ENCODE measurements around the gene SMARCB1. TPM values are rescaled to one million over a fixed set of nuclear protein-coding genes. Genes with fewer than 3 reads are reported as not detected.

The SMARCB1 gene
- total RNA-seq, 1 donor from 2014 or later: 82.7 TPM

GRCh38 chr22:23801238-23801821, 14.6 kb downstream of the SMARCB1 start:
- intact Hi-C loops (cut with micrococcal nuclease): no loop called here

- intact Hi-C loops (cut with micrococcal nuclease): no loop called here
Measured at GRCh38 chr22:23801886-23802377, 15.2 kb downstream of the SMARCB1 start.

- intact Hi-C loops (cut with micrococcal nuclease): no loop called here
Measured at GRCh38 chr22:23803001-23803819, 16.4 kb downstream of the SMARCB1 start.

GRCh38 chr22:23804781-23805291, 18.1 kb downstream of the SMARCB1 start:
- intact Hi-C loops (cut with micrococcal nuclease): no loop called here

- intact Hi-C loops (cut with micrococcal nuclease): no loop called here
Measured at GRCh38 chr22:23806837-23807236, 20.1 kb downstream of the SMARCB1 start.

- intact Hi-C loops (cut with micrococcal nuclease): no loop called here
Measured at GRCh38 chr22:23812378-23812777, 25.6 kb downstream of the SMARCB1 start.

GRCh38 chr22:23815541-23816155, 28.9 kb downstream of the SMARCB1 start:
- intact Hi-C loops (cut with micrococcal nuclease): no loop called here

- intact Hi-C loops (cut with micrococcal nuclease): no loop called here
Measured at GRCh38 chr22:23816156-23816976, 29.6 kb downstream of the SMARCB1 start.

- intact Hi-C loops (cut with micrococcal nuclease): no loop called here
Measured at GRCh38 chr22:23817146-23817545, 30.4 kb downstream of the SMARCB1 start.

- intact Hi-C loops (cut with micrococcal nuclease): no loop called here
Measured at GRCh38 chr22:23818541-23818940, 31.8 kb downstream of the SMARCB1 start.

- intact Hi-C loops (cut with micrococcal nuclease): no loop called here
Measured at GRCh38 chr22:23820748-23821211, 34.0 kb downstream of the SMARCB1 start.

GRCh38 chr22:23822101-23822671, 35.4 kb downstream of the SMARCB1 start:
- intact Hi-C loops (cut with micrococcal nuclease): no loop called here

- intact Hi-C loops (cut with micrococcal nuclease): no loop called here
Measured at GRCh38 chr22:23823331-23823791, 36.6 kb downstream of the SMARCB1 start.

GRCh38 chr22:23824476-23825245, 37.9 kb downstream of the SMARCB1 start:
- intact Hi-C loops (cut with micrococcal nuclease): no loop called here

GRCh38 chr22:23825246-23825905, 38.6 kb downstream of the SMARCB1 start:
- intact Hi-C loops (cut with micrococcal nuclease): no loop called here

GRCh38 chr22:23826510-23827350, 40.0 kb downstream of the SMARCB1 start:
- intact Hi-C loops (cut with micrococcal nuclease): no loop called here

- intact Hi-C loops (cut with micrococcal nuclease): no loop called here
Measured at GRCh38 chr22:23827351-23827995, 40.7 kb downstream of the SMARCB1 start.
